ENCODE data around the gene JAML. TPM values are rescaled to one million over a fixed set of nuclear protein-coding genes. Genes with fewer than 3 reads are reported as not detected.

Gene JAML
- total and polyA plus RNA-seq, 4 experiments from 2014 or later = 115 to 194 (median 142) TPM

DNA sequence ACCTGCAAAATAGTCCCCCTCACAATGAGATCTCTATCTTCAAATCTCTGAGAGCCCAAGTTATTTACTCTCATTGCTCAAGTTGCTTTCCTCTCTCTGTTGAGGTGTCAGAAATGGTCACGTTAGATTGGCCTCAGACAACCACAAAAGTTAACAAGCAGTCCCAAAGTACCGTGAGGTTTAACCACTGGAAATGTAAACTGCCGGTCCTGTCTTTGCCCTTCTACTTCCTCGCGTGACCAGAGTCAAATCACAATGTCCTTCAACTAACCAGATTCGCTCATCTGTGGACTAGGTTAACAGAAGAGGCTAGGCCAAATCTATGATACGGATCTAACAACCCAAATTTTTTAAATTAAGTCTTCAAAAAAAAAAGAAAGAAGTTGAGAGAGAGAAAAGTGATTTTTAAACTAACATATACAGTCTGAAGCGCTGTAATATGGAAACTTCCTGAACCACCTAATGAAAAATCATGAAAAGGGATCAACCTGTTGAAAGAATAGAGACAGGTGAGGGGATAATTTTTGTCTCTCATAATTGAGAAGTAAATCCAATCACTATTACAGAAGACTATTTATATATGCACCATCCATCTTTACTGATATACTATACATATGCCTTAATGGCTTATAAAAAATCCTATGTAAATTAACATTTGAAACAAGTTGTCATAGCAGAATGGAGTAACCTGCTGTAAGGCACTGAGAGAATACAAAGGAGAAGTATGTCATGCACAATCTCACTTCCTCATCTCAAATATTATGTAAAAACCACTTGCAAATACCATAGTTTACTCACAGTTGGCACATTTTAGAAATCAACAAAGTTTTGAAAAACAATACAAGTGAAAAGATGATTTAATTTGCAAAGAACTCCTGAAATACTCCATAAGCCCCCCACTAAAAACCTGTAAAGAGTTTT is 3.3 kb upstream of the JAML start:
- ChIA-PET CTCF (ENCODE audit: partially characterized antibody) (interaction anchor here (1.6 to 4.2 kb wide), 4 partner anchors 12 to 57 kb away, joined by 8 to 47 read pairs (median 12); no protein-coding TSS in a partner anchor), POLR2A (ENCODE audit: partially characterized antibody) (interaction anchor here (1.0 to 6.6 kb wide), 12 partner anchors 10 to 76 kb away, joined by 3 to 142 read pairs (median 11); partner anchors contain the start of gene MPZL3)
- DNase-seq = peak in 4 of 5 donors; percentile 51 to 67 (median 62)
- H3K36me3 ChIP-seq (ENCODE audit: insufficient read depth, low read length) = peaks cover 8% of the 10 kb centered on the region
- Mint-ChIP-seq H3K27me3 (no peaks in the 10 kb centered on the region), H3K4me3 (peak overlapping the region in 7 of 8 donors; percentile 22 to 79 (median 78)), H3K9me3 (no peaks in the 10 kb centered on the region), H3K36me3 (peaks cover 19 to 33% of the 10 kb centered on the region in 2 donors), H3K27ac (peak overlapping the region in 2 of 7 donors; percentile 94 to 95), H3K4me1 (peaks cover 25 to 54% (median 39%) of the 10 kb centered on the region in 4 donors)
- H3K9me3 ChIP-seq (ENCODE audit: control insufficient read depth in 1 of 2, low read length in 2 of 2) = no peaks in the 10 kb centered on the region
- H3K27ac ChIP-seq (ENCODE audit: low read depth, low read length) = peak overlapping the region; percentile 58
- H3K4me1 ChIP-seq (ENCODE audit: insufficient read depth, low read length) = peaks cover 84% of the 10 kb centered on the region
- H3K27me3 ChIP-seq (ENCODE audit: insufficient read depth, low read length) = no peaks in the 10 kb centered on the region
- intact Hi-C loops (cut with micrococcal nuclease) = no loop called here
- peak overlapping the region in 1 of 2 donors; percentile 5 for H3K4me3 ChIP-seq (ENCODE audit: low read length in 2 of 2)

GRCh38 chr11:118226781-118227180 is 2.0 kb upstream of the JAML start:
- Histone ChIP-seq H3K27me3 (ENCODE audit: insufficient read depth, low read length) (no peaks in the 10 kb centered on the region), H3K4me3 (ENCODE audit: low read length in 2 of 2) (no peak overlapping the region), H3K36me3 (ENCODE audit: insufficient read depth, low read length) (no peaks in the 10 kb centered on the region), H3K4me1 (ENCODE audit: insufficient read depth, low read length) (peaks cover 94% of the 10 kb centered on the region), H3K9me3 (ENCODE audit: control insufficient read depth in 1 of 2, low read length in 2 of 2) (no peaks in the 10 kb centered on the region), H3K27ac (ENCODE audit: low read depth, low read length) (peak overlapping the region; percentile 58)
- Mint-ChIP-seq H3K4me3 (peak overlapping the region in 6 of 8 donors; percentile 64 to 72 (median 70)), H3K9me3 (no peaks in the 10 kb centered on the region), H3K4me1 (peaks cover 37 to 59% (median 45%) of the 10 kb centered on the region in 4 donors), H3K27ac (peak overlapping the region in 2 of 7 donors; percentile 94 to 95), H3K36me3 (peaks cover 12 to 25% of the 10 kb centered on the region in 2 donors), H3K27me3 (no peaks in the 10 kb centered on the region)
- intact Hi-C loops (cut with micrococcal nuclease) = no loop called here
- CTCF ChIA-PET (ENCODE audit: partially characterized antibody) = interaction anchor here (0.8 to 4.3 kb wide), 9 partner anchors 9 to 69 kb away, joined by 3 to 47 read pairs (median 5); partner anchors contain the start of gene MPZL2
- POLR2A ChIA-PET (ENCODE audit: partially characterized antibody) = interaction anchor here (0.9 to 4.6 kb wide), 18 partner anchors 8 to 115 kb away, joined by 3 to 142 read pairs (median 6); partner anchors contain the start of genes CD3D and MPZL3
- DNase-seq = no peak

DNA sequence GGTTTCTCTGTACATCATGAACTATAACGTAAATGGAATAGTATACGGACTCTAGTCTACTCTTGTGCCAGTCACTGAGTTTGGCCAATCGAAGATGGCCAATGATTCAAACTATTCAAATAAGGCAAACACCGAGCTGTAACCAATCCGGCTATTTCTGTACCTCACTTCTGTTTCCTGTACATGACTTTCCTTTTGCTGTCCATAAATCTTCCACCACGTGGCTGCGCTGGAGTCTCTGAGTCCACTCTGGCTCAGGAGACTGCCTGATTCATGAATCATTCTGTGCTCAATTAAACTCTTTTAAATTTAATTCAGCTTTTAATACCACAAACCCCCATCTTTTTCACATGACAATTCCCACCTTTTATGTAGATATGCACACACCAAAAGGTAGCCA is 1.5 kb upstream of the JAML start:
- intact Hi-C loops (cut with micrococcal nuclease) = no loop called here
- DNase-seq = no peak

DNA sequence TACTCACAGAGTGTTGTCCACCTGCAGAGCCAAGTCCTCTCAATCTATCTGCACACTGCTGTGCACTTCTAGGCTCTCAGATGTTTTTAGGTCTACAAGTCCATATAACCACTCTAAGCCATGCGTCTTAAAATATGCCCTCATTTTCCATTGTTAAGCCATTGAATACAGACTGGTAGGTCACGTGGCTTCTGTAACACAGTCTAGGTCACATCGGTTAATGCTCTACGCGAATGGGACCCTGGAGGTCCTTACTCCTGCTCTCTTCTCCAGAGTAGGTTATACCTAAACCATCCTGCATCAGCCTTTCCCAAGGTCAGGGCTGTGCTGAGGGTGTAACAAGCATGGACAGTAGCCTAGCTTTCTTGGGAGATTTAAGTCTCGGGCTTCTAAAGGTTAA is 819 bp downstream of the JAML start:
- Histone ChIP-seq H3K27me3 (ENCODE audit: insufficient read depth, low read length) (no peaks in the 10 kb centered on the region), H3K9me3 (ENCODE audit: control insufficient read depth in 1 of 2, low read length in 2 of 2) (no peaks in the 10 kb centered on the region), H3K27ac (ENCODE audit: low read depth, low read length) (peak overlapping the region; percentile 60), H3K4me3 (ENCODE audit: low read length in 2 of 2) (peak overlapping the region; percentile 68 to 76), H3K4me1 (ENCODE audit: insufficient read depth, low read length) (peaks cover 94% of the 10 kb centered on the region), H3K36me3 (ENCODE audit: insufficient read depth, low read length) (no peaks in the 10 kb centered on the region)
- Mint-ChIP-seq H3K9me3 (no peaks in the 10 kb centered on the region), H3K4me3 (peak overlapping the region; percentile 85 to 100 (median 96)), H3K36me3 (peaks cover 21% of the 10 kb centered on the region in 2 donors), H3K4me1 (peaks cover 63 to 66% (median 65%) of the 10 kb centered on the region in 4 donors), H3K27me3 (no peaks in the 10 kb centered on the region), H3K27ac (peak overlapping the region; percentile 82 to 99 (median 93))
- DNase-seq = peak in 1 of 5 donors; percentile 59
- CTCF ChIA-PET (ENCODE audit: partially characterized antibody) = interaction anchor here (0.7 to 4.3 kb wide), 16 partner anchors 9 to 130 kb away, joined by 3 to 47 read pairs (median 5); partner anchors contain the start of genes MPZL2 and MPZL3
- intact Hi-C loops (cut with micrococcal nuclease) = loop anchor here (1.0 to 2.0 kb wide), 4 partner anchors 15 to 28 kb away; partner anchors contain the start of gene MPZL3
- POLR2A ChIA-PET (ENCODE audit: partially characterized antibody) = interaction anchor here (0.7 to 4.6 kb wide), 29 partner anchors 9 to 702 kb away, joined by 3 to 142 read pairs (median 5); partner anchors contain the start of genes ARCN1, BCL9L, CD3D and CD3E

More for the DNA sequence above, 1.5 kb upstream of the JAML start:
- Histone ChIP-seq H3K4me3 (ENCODE audit: low read length in 2 of 2) (no peak overlapping the region), H3K27me3 (ENCODE audit: insufficient read depth, low read length) (no peaks in the 10 kb centered on the region), H3K27ac (ENCODE audit: low read depth, low read length) (peak overlapping the region; percentile 58), H3K4me1 (ENCODE audit: insufficient read depth, low read length) (peaks cover 94% of the 10 kb centered on the region), H3K9me3 (ENCODE audit: control insufficient read depth in 1 of 2, low read length in 2 of 2) (no peaks in the 10 kb centered on the region), H3K36me3 (ENCODE audit: insufficient read depth, low read length) (no peaks in the 10 kb centered on the region)
- H3K4me3 Mint-ChIP-seq = peak overlapping the region in 6 of 8 donors; percentile 64 to 72 (median 70)
- ChIA-PET POLR2A (ENCODE audit: partially characterized antibody) (interaction anchor here (1.0 to 4.6 kb wide), 15 partner anchors 8 to 347 kb away, joined by 3 to 142 read pairs (median 7); partner anchors contain the start of genes CD3D, CD3E and MPZL3), CTCF (ENCODE audit: partially characterized antibody) (interaction anchor here (0.8 to 4.3 kb wide), 8 partner anchors 11 to 54 kb away, joined by 3 to 47 read pairs (median 10); partner anchors contain the start of gene MPZL2)
- no peaks in the 10 kb centered on the region for H3K9me3 Mint-ChIP-seq
- H3K27ac Mint-ChIP-seq = peak overlapping the region in 2 of 7 donors; percentile 94 to 95
- peaks cover 42 to 59% (median 50%) of the 10 kb centered on the region in 4 donors for H3K4me1 Mint-ChIP-seq
- H3K27me3 Mint-ChIP-seq = no peaks in the 10 kb centered on the region
- H3K36me3 Mint-ChIP-seq = peaks cover 12 to 25% of the 10 kb centered on the region in 2 donors

GRCh38 chr11:118223570-118223969 is 1.2 kb downstream of the JAML start:
- intact Hi-C loops (cut with micrococcal nuclease) = no loop called here
- peaks cover 24% of the 10 kb centered on the region in 2 donors for H3K36me3 Mint-ChIP-seq
- no peaks in the 10 kb centered on the region for H3K27me3 ChIP-seq (ENCODE audit: insufficient read depth, low read length)
- H3K4me3 ChIP-seq (ENCODE audit: low read length in 2 of 2) = peak overlapping the region; percentile 68 to 76
- H3K27me3 Mint-ChIP-seq = no peaks in the 10 kb centered on the region
- no peaks in the 10 kb centered on the region for H3K9me3 ChIP-seq (ENCODE audit: control insufficient read depth in 1 of 2, low read length in 2 of 2)
- ChIA-PET CTCF (ENCODE audit: partially characterized antibody) (interaction anchor here (1.3 to 4.3 kb wide), 6 partner anchors 8 to 130 kb away, joined by 3 to 47 read pairs (median 13); partner anchors contain the start of gene MPZL3), POLR2A (ENCODE audit: partially characterized antibody) (interaction anchor here (0.9 to 4.6 kb wide), 15 partner anchors 9 to 237 kb away, joined by 3 to 142 read pairs (median 12); partner anchors contain the start of genes CD3D, CD3E, IL10RA and MPZL2)
- H3K27ac Mint-ChIP-seq = peak overlapping the region; percentile 82 to 99 (median 93)
- H3K27ac ChIP-seq (ENCODE audit: low read depth, low read length) = peak overlapping the region; percentile 60
- H3K4me1 Mint-ChIP-seq = peaks cover 66 to 70% (median 69%) of the 10 kb centered on the region in 4 donors
- no peaks in the 10 kb centered on the region for H3K9me3 Mint-ChIP-seq
- peak overlapping the region; percentile 85 to 100 (median 96) for H3K4me3 Mint-ChIP-seq
- DNase-seq = no peak
- peaks cover 94% of the 10 kb centered on the region for H3K4me1 ChIP-seq (ENCODE audit: insufficient read depth, low read length)
- no peaks in the 10 kb centered on the region for H3K36me3 ChIP-seq (ENCODE audit: insufficient read depth, low read length)

DNA sequence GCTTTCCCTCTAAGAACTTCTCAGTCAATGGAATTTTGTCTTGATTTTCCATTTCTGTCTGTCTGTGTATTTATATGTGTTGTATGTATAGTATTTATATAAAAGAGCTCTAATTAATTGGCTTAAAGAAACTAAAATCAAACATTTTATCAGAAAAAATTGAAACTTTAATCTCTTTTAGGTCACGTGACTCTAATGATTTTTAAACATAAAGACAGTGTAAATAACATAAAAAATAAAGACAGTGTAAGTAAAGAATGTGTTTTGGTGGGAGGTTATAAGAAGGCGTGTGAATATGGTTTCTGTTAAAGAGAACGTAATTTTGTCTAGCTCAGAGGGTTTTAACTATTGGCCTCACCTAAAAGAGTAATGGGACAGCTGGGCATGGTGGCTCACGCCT is 2.4 kb downstream of the JAML start:
- no peak overlapping the region for H3K4me3 ChIP-seq (ENCODE audit: low read length in 2 of 2)
- H3K4me3 Mint-ChIP-seq = peak overlapping the region; percentile 12 to 87 (median 78)
- H3K4me1 ChIP-seq (ENCODE audit: insufficient read depth, low read length) = peaks cover 94% of the 10 kb centered on the region

More for the DNA sequence above, 2.4 kb downstream of the JAML start:
- H3K4me1 Mint-ChIP-seq = peaks cover 62 to 81% (median 74%) of the 10 kb centered on the region in 4 donors
- peak overlapping the region; percentile 86 to 93 (median 91) for H3K27ac Mint-ChIP-seq
- H3K27me3 ChIP-seq (ENCODE audit: insufficient read depth, low read length) = no peaks in the 10 kb centered on the region
- ChIA-PET POLR2A (ENCODE audit: partially characterized antibody) (interaction anchor here (0.6 to 4.1 kb wide), 6 partner anchors 10 to 118 kb away, joined by 3 to 26 read pairs (median 4); no protein-coding TSS in a partner anchor), CTCF (ENCODE audit: partially characterized antibody) (interaction anchor here (1.1 to 5.6 kb wide), 8 partner anchors 11 to 67 kb away, joined by 3 to 52 read pairs (median 4); partner anchors contain the start of gene MPZL2)
- H3K9me3 ChIP-seq (ENCODE audit: control insufficient read depth in 1 of 2, low read length in 2 of 2) = no peaks in the 10 kb centered on the region
- H3K36me3 Mint-ChIP-seq = peaks cover 17 to 19% of the 10 kb centered on the region in 2 donors
- intact Hi-C loops (cut with micrococcal nuclease) = no loop called here
- H3K9me3 Mint-ChIP-seq = no peaks in the 10 kb centered on the region
- H3K27me3 Mint-ChIP-seq = no peaks in the 10 kb centered on the region
- H3K27ac ChIP-seq (ENCODE audit: low read depth, low read length) = peak overlapping the region; percentile 36
- H3K36me3 ChIP-seq (ENCODE audit: insufficient read depth, low read length) = no peaks in the 10 kb centered on the region
- DNase-seq = no peak

Data from CD4-positive, alpha-beta memory T cell (primary cell).